ENCODE data around the gene TIMP2. TPM values are rescaled to one million over a fixed set of nuclear protein-coding genes. Genes with fewer than 3 reads are reported as not detected.

The TIMP2 gene
- total and polyA plus RNA-seq, 2 of the 13 experiments (the other 11 are each of a cell fraction or from before 2014, with no cell fraction given), result 3.8 to 8.5 TPM

- TF ChIP-seq MTF2 (CRISPR knock-in tag; IDR thresholded peaks at IDR 0.05; ENCODE audit: borderline replicate concordance) (no peak), TGIF2 (CRISPR knock-in tag; IDR thresholded peaks at IDR 0.05) (peak; percentile 27; the same call in 1 of the 2 replicates), RORA (CRISPR knock-in tag; IDR thresholded peaks at IDR 0.05) (no peak), PHB2 (IDR thresholded peaks at IDR 0.05; ENCODE audit: partially characterized antibody) (no peak), SP1 (IDR thresholded peaks at IDR 0.05) (no peak), SP1 (CRISPR knock-in tag; IDR thresholded peaks at IDR 0.05) (no peak), ZNF138 (CRISPR knock-in tag; IDR thresholded peaks at IDR 0.05; ENCODE audit: low read depth) (no peak), SRSF9 (IDR thresholded peaks at IDR 0.05; ENCODE audit: borderline replicate concordance, insufficient read depth, low read depth, low read length, poor library complexity, severe bottlenecking) (no peak), NR2F6 (IDR thresholded peaks at IDR 0.05) (peak; percentile 18; the same call in 1 of the 2 replicates), NR2F6 (CRISPR knock-in tag; IDR thresholded peaks at IDR 0.05) (0 out of 2 replicates have a peak, but pooled peaks have one; percentile 35), ZNF296 (CRISPR knock-in tag; conservative IDR thresholded peaks at IDR 0.05) (no peak), ZNF841 (CRISPR knock-in tag; IDR thresholded peaks at IDR 0.05; ENCODE audit: borderline replicate concordance) (no peak), CC2D1A (CRISPR knock-in tag; IDR thresholded peaks at IDR 0.05) (no peak), PRDM15 (CRISPR knock-in tag; IDR thresholded peaks at IDR 0.05) (no peak), ZNF34 (CRISPR knock-in tag; IDR thresholded peaks at IDR 0.05; ENCODE audit: borderline replicate concordance) (no peak), PRDM10 (CRISPR knock-in tag; IDR thresholded peaks at IDR 0.05; ENCODE audit: low read depth) (no peak), ZNF343 (CRISPR knock-in tag; IDR thresholded peaks at IDR 0.05) (0 out of 2 replicates have a peak, but pooled peaks have one; percentile 32), ZNF446 (CRISPR knock-in tag; IDR thresholded peaks at IDR 0.05) (no peak), HOXA5 (CRISPR knock-in tag; IDR thresholded peaks at IDR 0.05) (peak; percentile 52; the same call in 1 of the 2 replicates), ZNF780A (CRISPR knock-in tag; IDR thresholded peaks at IDR 0.05) (no peak), SALL2 (CRISPR knock-in tag; IDR thresholded peaks at IDR 0.05) (0 out of 2 replicates have a peak, but pooled peaks have one; percentile 46), CSRNP2 (CRISPR knock-in tag; conservative IDR thresholded peaks at IDR 0.05; ENCODE audit: low read depth) (no peak), SP4 (CRISPR knock-in tag; IDR thresholded peaks at IDR 0.05) (no peak)
Observed at GRCh38 chr17:78865682-78866390, 59.4 kb downstream of the TIMP2 start (continued).
